Endothelial cell of umbilical vein (primary cell): ENCODE results near the gene NT5DC2. TPM values are rescaled to one million over a fixed set of nuclear protein-coding genes. Genes with fewer than 3 reads are reported as not detected.

Source experiments
- BruUV-seq: library from RNA; stranded (reverse); fragments of 400-500 nt; replicated peaks from 2 replicates; lab custom pipeline; 2021; lab: Mats Ljungman, UMichigan
- CTCF ChIA-PET: fragments of 300-600, 350-600 bp; sonication (Branson Sonifier 250); formaldehyde crosslinking; loops from one replicate; lab custom pipeline; 2021; ENCODE audit warnings: antibody characterized with exemption, inconsistent platforms; lab: Charles Lee
- POLR2A ChIA-PET: fragments of 300-600, 350-600 bp; sonication (Branson Sonifier 250); formaldehyde crosslinking; loops from one replicate; lab custom pipeline; 2021; ENCODE audit warnings: antibody characterized with exemption, inconsistent platforms; lab: Charles Lee
- DNase-seq: peaks from one replicate; pipeline ENCODE4 v3.0.0-alpha.2; 2011; ENCODE audit warnings: low read depth, low spot score
- FAIRE-seq: peaks from 2 replicates; lab custom pipeline; 2011; peaks lifted over from hg19 to GRCh38; lab: Jason Lieb, UNC
- H2AFZ ChIP-seq: 2 replicates; pipeline ENCODE4 v1.6.0; 2012; ENCODE audit warnings: low read depth, low read length, control low read depth, inconsistent platforms
- H3K27ac ChIP-seq: 2 replicates; pipeline ENCODE4 v1.5.1; 2011; ENCODE audit warnings: low read depth, mild to moderate bottlenecking, control low read depth, low read length, moderate library complexity; ENCODE audit not compliant: insufficient read depth
- H3K27me3 ChIP-seq, 2 experiments: 2 replicates each; pipeline versions ENCODE4 v1.6.0 to v1.6.1; 2011; ENCODE audit warnings: low read length in 2 of 2, mixed read lengths in 1 of 2; ENCODE audit not compliant: control insufficient read depth in 2 of 2, insufficient read depth in 2 of 2
- H3K36me3 ChIP-seq, 2 experiments: 2 replicates in 1 of 2; 3 replicates in 1 of 2; pipeline ENCODE4 v1.5.1; 2011; ENCODE audit warnings: low read length in 2 of 2, mild to moderate bottlenecking in 1 of 2, moderate library complexity in 1 of 2; ENCODE audit not compliant: control insufficient read depth in 2 of 2, insufficient read depth in 2 of 2; ENCODE audit errors: extremely low read depth in 1 of 2
- H3K4me1 ChIP-seq: 3 replicates; pipeline ENCODE4 v1.5.1; 2011; ENCODE audit warnings: mild to moderate bottlenecking, low read length; ENCODE audit not compliant: control insufficient read depth, insufficient read depth; ENCODE audit errors: extremely low read depth
- H3K4me2 ChIP-seq: 2 replicates; pipeline ENCODE4 v1.6.1; 2011; ENCODE audit warnings: low read length, control low read depth, mixed read lengths; ENCODE audit not compliant: insufficient read depth
- H3K4me3 ChIP-seq, 3 experiments: fragments of 200-600 bp in 1 of 3; sonication (generic), shearing (Covaris generic) in 1 of 3; replicated peaks in 1 of 3; 2 replicates each; pipeline ENCODE4 v1.5.1; 2011 to 2016; ENCODE audit warnings: control low read depth in 3 of 3, low read length in 3 of 3, mild to moderate bottlenecking in 2 of 3, inconsistent platforms in 1 of 3, low read depth in 1 of 3, moderate library complexity in 1 of 3; ENCODE audit not compliant: insufficient read depth in 1 of 3
- H3K79me2 ChIP-seq: 2 replicates; pipeline ENCODE4 v1.6.0; 2012; ENCODE audit warnings: low read length, inconsistent platforms; ENCODE audit not compliant: control insufficient read depth, insufficient read depth
- H3K9ac ChIP-seq: replicated peaks from 2 replicates; pipeline ENCODE3; 2011; ENCODE audit warnings: low read length, control low read depth; ENCODE audit not compliant: insufficient read depth; ENCODE audit errors: extremely low read depth
- H3K9me1 ChIP-seq: replicated peaks from 3 replicates; pipeline ENCODE4 v1.6.0; 2011; ENCODE audit warnings: mild to moderate bottlenecking, low read length; ENCODE audit not compliant: control insufficient read depth, insufficient read depth; ENCODE audit errors: extremely low read depth
- H3K9me3 ChIP-seq: replicated peaks from 2 replicates; pipeline ENCODE4 v1.5.1; 2012; ENCODE audit warnings: low read length, inconsistent platforms; ENCODE audit not compliant: control insufficient read depth, insufficient read depth
- H4K20me1 ChIP-seq: replicated peaks from 2 replicates; pipeline ENCODE3; 2011; ENCODE audit warnings: mild to moderate bottlenecking, low read length; ENCODE audit not compliant: control insufficient read depth, insufficient read depth; ENCODE audit errors: extremely low read depth
- CTCF ChIP-seq, 2 donors: IDR thresholded peaks; 1 replicate in 1 of 2; 2 replicates in 1 of 2; pipeline ENCODE4 v1.5.1; 2011; ENCODE audit warnings: low read length in 2 of 2, mild to moderate bottlenecking in 2 of 2, moderate library complexity in 2 of 2, control low read depth in 1 of 2, inconsistent platforms in 1 of 2, low read depth in 1 of 2; ENCODE audit not compliant: insufficient read depth in 1 of 2; ENCODE audit errors: extremely low read depth in 1 of 2
- EZH2 ChIP-seq: IDR thresholded peaks from 2 replicates; pipeline ENCODE4 v1.6.1; 2012; ENCODE audit warnings: borderline replicate concordance, low read depth, mild to moderate bottlenecking, moderate library complexity, low read length, inconsistent platforms; ENCODE audit not compliant: severe bottlenecking
- FOS ChIP-seq: IDR thresholded peaks from 2 replicates; pipeline ENCODE4 v1.6.1; 2011; ENCODE audit warnings: mild to moderate bottlenecking, low read length, moderate library complexity, borderline replicate concordance; ENCODE audit not compliant: insufficient read depth
- GATA2 ChIP-seq: IDR thresholded peaks from 2 replicates; pipeline ENCODE4 v1.7.0; 2011; ENCODE audit warnings: low read depth, mild to moderate bottlenecking, moderate library complexity, mixed read lengths, low read length; ENCODE audit not compliant: insufficient read length, insufficient read depth
- JUN ChIP-seq: IDR thresholded peaks from 2 replicates; pipeline ENCODE4 v1.6.1; 2011; ENCODE audit warnings: borderline replicate concordance, low read depth; ENCODE audit not compliant: insufficient read length, insufficient read depth
- MAX ChIP-seq: IDR thresholded peaks from 2 replicates; pipeline ENCODE4 v1.6.1; 2011; ENCODE audit not compliant: insufficient read depth, insufficient read length
- MYC ChIP-seq: IDR thresholded peaks from one replicate; pipeline ENCODE4 v1.6.1; 2011; ENCODE audit warnings: mild to moderate bottlenecking, low read depth, low read length
- POLR2A ChIP-seq: IDR thresholded peaks from 2 replicates; pipeline ENCODE4 v1.6.1; 2012; ENCODE audit warnings: low read depth, mild to moderate bottlenecking, control low read depth, low read length
- POLR2AphosphoS5 ChIP-seq: IDR thresholded peaks from 2 replicates; pipeline ENCODE4 v1.6.1; 2012; ENCODE audit warnings: low read depth, mild to moderate bottlenecking, control low read depth, low read length, moderate library complexity; ENCODE audit not compliant: insufficient read depth
- dilution Hi-C: fragments of 300-500 bp; cut with MboI; formaldehyde crosslinking; loops from one replicate; pipeline ENCODE4 v1.15.0; 2019; ENCODE audit warnings: low sequenced_read_pairs; ENCODE audit not compliant: extremely low pct_ligation_motif_present
- intact Hi-C: fragments of 100-400 bp; cut with micrococcal nuclease; formaldehyde crosslinking; loops from one replicate; pipeline ENCODE4 v1.10.0; 2022
- polyA plus RNA-seq, 4 experiments: library from polyadenylated mRNA; depleted of rRNA in 3 of 4; stranded (reverse) in 3 of 4; unstranded in 1 of 4; fragments of >200 nt; gene quantifications; 2 replicates each; pipeline versions ENCODE4 v1.2.1 to v1.2.3, GENCODE V29; 2011 to 2012; ENCODE audit warnings: missing spikeins in 1 of 4
- total RNA-seq: library from RNA; stranded (reverse); gene quantifications from 2 replicates; pipeline ENCODE4 v1.2.3, GENCODE V29; 2021

Gene NT5DC2
- total and polyA plus RNA-seq, 2 donors (not counting 3 experiments of a cell fraction or from before 2014, with no cell fraction given) = 298 to 402 TPM

GRCh38 chr3:52487788-52488691 lies 45.6 kb downstream of the NT5DC2 start:
- FAIRE-seq (no peak), DNase-seq (no peak)
- ChIA-PET POLR2A (no interaction called here), CTCF (interaction anchor here (0.6 to 4.9 kb wide), 2 partner anchors 17 to 155 kb away, joined by 7 to 29 read pairs; no protein-coding TSS in a partner anchor)
- no peaks in the 10 kb centered on the region for H3K79me2 ChIP-seq
- BruUV-seq = TSS peak; percentile 4
- no peak overlapping the region for H2AFZ ChIP-seq
- H3K9me3 ChIP-seq = no peaks in the 10 kb centered on the region
- intact Hi-C loops (no loop called here), dilution Hi-C loops (no loop called here)
- H3K36me3 ChIP-seq = peaks cover 8 to 69% of the 10 kb centered on the region in 2 experiments
- H3K4me1 ChIP-seq = peaks cover 39% of the 10 kb centered on the region
- no peak overlapping the region for H3K4me3 ChIP-seq
- H3K27ac ChIP-seq = no peak overlapping the region
- no peaks in the 10 kb centered on the region for H3K27me3 ChIP-seq
- no peak overlapping the region for H3K4me2 ChIP-seq
- H3K9ac ChIP-seq = no peak overlapping the region
- H4K20me1 ChIP-seq = no peaks in the 10 kb centered on the region
- TF ChIP-seq MAX = no peak
- TF ChIP-seq FOS = no peak
- no peak for TF ChIP-seq MYC
- no peak for TF ChIP-seq GATA2
- no peak for TF ChIP-seq POLR2A
- no peak for TF ChIP-seq EZH2
- no peak for TF ChIP-seq CTCF (IDR thresholded peaks at IDR 0.05; ENCODE audit: extremely low read depth in 1 of 2, insufficient read depth in 1 of 2, low read depth in 1 of 2, low read length in 2 of 2)
- TF ChIP-seq POLR2AphosphoS5 = no peak
- no peak for TF ChIP-seq JUN
- H3K9me1 ChIP-seq = no peaks in the 10 kb centered on the region
